Measurements from ENCODE around the gene SH3BP4.

DNA sequence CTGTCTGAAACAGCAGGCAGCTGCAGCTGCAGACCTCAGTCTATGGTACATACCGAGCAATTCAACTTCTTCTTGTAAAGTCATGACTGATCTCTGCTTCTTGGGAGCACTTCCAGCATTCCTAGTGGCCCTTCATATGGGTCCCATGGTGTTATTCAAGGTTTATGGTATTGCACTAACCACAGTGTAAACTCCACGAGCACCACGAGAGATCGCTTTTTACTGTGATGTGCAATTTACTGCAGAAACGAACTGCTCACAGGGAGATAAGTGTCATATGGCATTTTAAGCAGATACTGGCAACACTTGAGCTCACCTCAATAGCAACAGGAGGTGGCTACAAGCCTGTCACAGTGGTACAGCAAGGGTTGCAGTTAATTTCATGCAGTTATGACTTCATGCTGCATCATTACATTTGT, 38.6 kb upstream of the SH3BP4 start:
- TF ChIP-seq, protein P1, sequence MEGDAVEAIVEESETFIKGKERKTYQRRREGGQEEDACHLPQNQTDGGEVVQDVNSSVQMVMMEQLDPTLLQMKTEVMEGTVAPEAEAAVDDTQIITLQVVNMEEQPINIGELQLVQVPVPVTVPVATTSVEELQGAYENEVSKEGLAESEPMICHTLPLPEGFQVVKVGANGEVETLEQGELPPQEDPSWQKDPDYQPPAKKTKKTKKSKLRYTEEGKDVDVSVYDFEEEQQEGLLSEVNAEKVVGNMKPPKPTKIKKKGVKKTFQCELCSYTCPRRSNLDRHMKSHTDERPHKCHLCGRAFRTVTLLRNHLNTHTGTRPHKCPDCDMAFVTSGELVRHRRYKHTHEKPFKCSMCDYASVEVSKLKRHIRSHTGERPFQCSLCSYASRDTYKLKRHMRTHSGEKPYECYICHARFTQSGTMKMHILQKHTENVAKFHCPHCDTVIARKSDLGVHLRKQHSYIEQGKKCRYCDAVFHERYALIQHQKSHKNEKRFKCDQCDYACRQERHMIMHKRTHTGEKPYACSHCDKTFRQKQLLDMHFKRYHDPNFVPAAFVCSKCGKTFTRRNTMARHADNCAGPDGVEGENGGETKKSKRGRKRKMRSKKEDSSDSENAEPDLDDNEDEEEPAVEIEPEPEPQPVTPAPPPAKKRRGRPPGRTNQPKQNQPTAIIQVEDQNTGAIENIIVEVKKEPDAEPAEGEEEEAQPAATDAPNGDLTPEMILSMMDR (IDR thresholded peaks at IDR 0.05; ENCODE audit: low read depth, low read length): no peak
- no peak for TF ChIP-seq EZH2phosphoT487 (IDR thresholded peaks at IDR 0.05; ENCODE audit: low read depth)
